Measurements from ENCODE around the gene FCHSD2.
"Not testable (repeated sequence)": the region's sequence is repeated elsewhere in the genome, so short reads cannot be mapped to it uniquely, and the experiment has no call there.

Gene FCHSD2

GRCh38 chr11:72909558-72910388, 232.3 kb downstream of the FCHSD2 start:
- DNase-seq, result not testable (repeated sequence)

- DNase-seq, result no peak
These were observed 234.0 kb downstream of the FCHSD2 start for GRCh38 chr11:72908032-72908676.

- DNase-seq, result no peak
These were observed 238.1 kb downstream of the FCHSD2 start for GRCh38 chr11:72904016-72904415.

GRCh38 chr11:72901374-72901773, 240.7 kb downstream of the FCHSD2 start:
- DNase-seq, result no peak

- DNase-seq, result no peak
These were observed 242.1 kb downstream of the FCHSD2 start for GRCh38 chr11:72900013-72900412.

GRCh38 chr11:72899238-72899637, 242.9 kb downstream of the FCHSD2 start:
- no peak for DNase-seq

GRCh38 chr11:72897506-72897905, 244.6 kb downstream of the FCHSD2 start:
- DNase-seq, result no peak

GRCh38 chr11:72896431-72896830, 245.7 kb downstream of the FCHSD2 start:
- no peak for DNase-seq

GRCh38 chr11:72890881-72891280, 251.2 kb downstream of the FCHSD2 start:
- no peak for DNase-seq

GRCh38 chr11:72886619-72887018, 255.5 kb downstream of the FCHSD2 start:
- no peak for DNase-seq

GRCh38 chr11:72885749-72886609, 256.1 kb downstream of the FCHSD2 start:
- DNase-seq, result no peak

GRCh38 chr11:72876147-72876546, 266.0 kb downstream of the FCHSD2 start:
- DNase-seq, result no peak

- DNase-seq, result no peak
These were observed 266.4 kb downstream of the FCHSD2 start for GRCh38 chr11:72875736-72876135.

- DNase-seq, result no peak
These were observed 270.1 kb downstream of the FCHSD2 start for GRCh38 chr11:72872012-72872411.

GRCh38 chr11:72871119-72871518, 271.0 kb downstream of the FCHSD2 start:
- DNase-seq, result no peak

GRCh38 chr11:72869831-72870230, 272.3 kb downstream of the FCHSD2 start:
- DNase-seq, result no peak

- DNase-seq, result no peak
These were observed 274.1 kb downstream of the FCHSD2 start for GRCh38 chr11:72867970-72868369.

GRCh38 chr11:72864702-72865655, 277.1 kb downstream of the FCHSD2 start:
- no peak for DNase-seq

- no peak for DNase-seq
These were observed 278.2 kb downstream of the FCHSD2 start for GRCh38 chr11:72863916-72864315.

GRCh38 chr11:72863091-72863490, 279.0 kb downstream of the FCHSD2 start:
- DNase-seq, result no peak

- DNase-seq, result no peak
These were observed 281.5 kb downstream of the FCHSD2 start for GRCh38 chr11:72860592-72860991.

GRCh38 chr11:72860010-72860409, 282.1 kb downstream of the FCHSD2 start:
- no peak for DNase-seq

Data from stimulated activated CD4-positive, alpha-beta T cell treated with anti-CD3 and anti-CD28 coated beads, Interleukin-4, amount 100 ng/mL, for 1 hour (primary cell).